OCI-LY7 (cell line): ENCODE measurements around the gene BICD1. TPM values are rescaled to one million over a fixed set of nuclear protein-coding genes. Genes with fewer than 3 reads are reported as not detected.

Experiments used
- BruUV-seq: library from RNA; stranded (reverse); fragments of 400-500 nt; replicated peaks from 2 replicates; lab custom pipeline; 2021; lab: Mats Ljungman, UMichigan
- CTCF ChIA-PET: fragments of 300-600 bp; sonication (Branson Sonifier 250); formaldehyde crosslinking; loops from one replicate; lab custom pipeline; 2022; ENCODE audit warnings: antibody characterized with exemption; ENCODE audit not compliant: unreplicated experiment; lab: Charles Lee
- POLR2A ChIA-PET: fragments of 300-600 bp; sonication (Branson Sonifier 250); formaldehyde crosslinking; loops from one replicate; lab custom pipeline; 2022; ENCODE audit warnings: antibody characterized with exemption; lab: Charles Lee
- DNase-seq: peaks from one replicate; pipeline ENCODE4 v3.0.0-alpha.2; 2015; ENCODE audit warnings: low spot score
- H2AFZ ChIP-seq: fragments of 200-600 bp; sonication (generic), shearing (Covaris generic); 2 replicates; pipeline ENCODE4 v1.6.1; 2014; ENCODE audit warnings: mild to moderate bottlenecking, antibody characterized with exemption, low read length, moderate library complexity
- H3K27ac ChIP-seq: fragments of 200-600 bp; sonication (generic); 2 replicates; pipeline ENCODE4 v1.5.1; 2014; ENCODE audit warnings: mixed run types, low read depth, mild to moderate bottlenecking, moderate library complexity, low read length, inconsistent platforms; ENCODE audit not compliant: poor library complexity, severe bottlenecking
- H3K36me3 ChIP-seq: fragments of 200-600 bp; sonication (generic); 2 replicates; pipeline ENCODE4 v1.6.1; 2014; ENCODE audit warnings: mild to moderate bottlenecking, antibody characterized with exemption, low read length, moderate library complexity, mixed read lengths; ENCODE audit not compliant: insufficient read depth
- H3K4me1 ChIP-seq: fragments of 200-600 bp; sonication (generic); 2 replicates; pipeline ENCODE4 v1.5.1; 2014; ENCODE audit warnings: mild to moderate bottlenecking, low read length; ENCODE audit not compliant: insufficient read depth, poor library complexity, severe bottlenecking
- H3K4me2 ChIP-seq: fragments of 200-600 bp; sonication (generic); 2 replicates; pipeline ENCODE4 v1.6.1; 2014; ENCODE audit warnings: mild to moderate bottlenecking, low read length
- H3K4me3 ChIP-seq: fragments of 200-600 bp; sonication (generic); 2 replicates; pipeline ENCODE4 v1.5.1; 2014; ENCODE audit warnings: mild to moderate bottlenecking, low read depth, low read length; ENCODE audit not compliant: poor library complexity, severe bottlenecking
- H3K79me2 ChIP-seq: fragments of 200-600 bp; sonication (generic); 2 replicates; pipeline ENCODE4 v1.6.1; 2016; ENCODE audit warnings: low read depth, mild to moderate bottlenecking, low read length, moderate library complexity, mixed read lengths; ENCODE audit not compliant: insufficient read depth
- H3K9me2 ChIP-seq: fragments of 200-600 bp; sonication (generic); 2 replicates; pipeline ENCODE4 v1.6.1; 2016; ENCODE audit warnings: mild to moderate bottlenecking, low read length, mixed read lengths; ENCODE audit not compliant: insufficient read depth
- H3K9me3 ChIP-seq: fragments of 200-600 bp; sonication (generic); 2 replicates; pipeline ENCODE4 v1.6.1; 2014; ENCODE audit warnings: mild to moderate bottlenecking, mixed run types, low read length, mixed read lengths
- H4K20me1 ChIP-seq: fragments of 200-600 bp; sonication (generic); 2 replicates; pipeline ENCODE4 v1.6.1; 2014; ENCODE audit warnings: mild to moderate bottlenecking, antibody characterized with exemption, low read length, moderate library complexity, mixed read lengths; ENCODE audit not compliant: insufficient read depth
- EZH2phosphoT487 ChIP-seq: fragments of 200-600 bp; sonication (generic); IDR thresholded peaks from 2 replicates; pipeline ENCODE4 v1.6.1; 2018; ENCODE audit warnings: low read depth, borderline replicate concordance, mild to moderate bottlenecking, mixed run types, antibody characterized with exemption, low read length, moderate library complexity, mixed read lengths
- intact Hi-C: fragments of 100-400 bp; cut with micrococcal nuclease; formaldehyde crosslinking; loops from one replicate; pipeline ENCODE4 v1.10.0; 2022; ENCODE audit not compliant: unreplicated experiment
- total RNA-seq, 2 experiments: library from RNA; depleted of rRNA in 1 of 2; stranded (reverse); fragments of >200 nt in 1 of 2; shearing (Covaris generic) in 1 of 2; gene quantifications; 2 replicates each; pipeline ENCODE4 v1.2.3, GENCODE V29; 2014 to 2022
- TF ChIP-seq, protein P1 (sequence below): fragments of 200-600 bp; sonication (generic); conservative IDR thresholded peaks from 2 replicates; pipeline ENCODE4 v1.5.1; 2014; ENCODE audit warnings: mild to moderate bottlenecking, antibody characterized with exemption, low read length, moderate library complexity, mixed read lengths

BICD1 gene
- total RNA-seq, 2 experiments from 2014 or later = 42.9 to 88.2 TPM

DNA sequence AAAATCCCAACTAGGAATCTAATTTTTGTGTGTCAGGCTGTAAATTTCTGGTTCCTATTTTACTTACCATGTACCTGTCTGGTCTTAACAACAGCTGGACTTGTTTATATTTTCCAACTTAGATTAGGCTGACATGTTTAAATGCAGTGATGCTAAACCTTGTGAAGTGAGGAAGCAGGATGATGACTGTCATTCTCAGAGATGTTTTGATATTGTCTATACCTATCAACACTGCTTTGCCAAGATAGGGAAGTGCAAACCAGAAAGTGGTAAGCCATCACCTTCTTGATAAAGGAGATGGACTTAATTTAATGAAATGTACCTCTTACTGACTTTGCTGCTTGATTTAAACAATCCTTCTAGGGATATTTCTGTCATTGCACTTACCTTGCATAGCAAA lies 2.1 kb downstream of the BICD1 start:
- H3K27ac ChIP-seq = peak overlapping the region; percentile 6
- CTCF ChIA-PET = no interaction called here
- no peak overlapping the region for H2AFZ ChIP-seq
- no peaks in the 10 kb centered on the region for H3K9me2 ChIP-seq
- no TSS peak for BruUV-seq
- H4K20me1 ChIP-seq = peaks cover 11% of the 10 kb centered on the region
- H3K79me2 ChIP-seq = peaks cover 68% of the 10 kb centered on the region
- DNase-seq = peak; percentile 53
- H3K4me3 ChIP-seq = peak overlapping the region; percentile 97
- TF ChIP-seq, protein P1, sequence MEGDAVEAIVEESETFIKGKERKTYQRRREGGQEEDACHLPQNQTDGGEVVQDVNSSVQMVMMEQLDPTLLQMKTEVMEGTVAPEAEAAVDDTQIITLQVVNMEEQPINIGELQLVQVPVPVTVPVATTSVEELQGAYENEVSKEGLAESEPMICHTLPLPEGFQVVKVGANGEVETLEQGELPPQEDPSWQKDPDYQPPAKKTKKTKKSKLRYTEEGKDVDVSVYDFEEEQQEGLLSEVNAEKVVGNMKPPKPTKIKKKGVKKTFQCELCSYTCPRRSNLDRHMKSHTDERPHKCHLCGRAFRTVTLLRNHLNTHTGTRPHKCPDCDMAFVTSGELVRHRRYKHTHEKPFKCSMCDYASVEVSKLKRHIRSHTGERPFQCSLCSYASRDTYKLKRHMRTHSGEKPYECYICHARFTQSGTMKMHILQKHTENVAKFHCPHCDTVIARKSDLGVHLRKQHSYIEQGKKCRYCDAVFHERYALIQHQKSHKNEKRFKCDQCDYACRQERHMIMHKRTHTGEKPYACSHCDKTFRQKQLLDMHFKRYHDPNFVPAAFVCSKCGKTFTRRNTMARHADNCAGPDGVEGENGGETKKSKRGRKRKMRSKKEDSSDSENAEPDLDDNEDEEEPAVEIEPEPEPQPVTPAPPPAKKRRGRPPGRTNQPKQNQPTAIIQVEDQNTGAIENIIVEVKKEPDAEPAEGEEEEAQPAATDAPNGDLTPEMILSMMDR = no peak
- TF ChIP-seq EZH2phosphoT487 = no peak
- peak overlapping the region; percentile 93 for H3K4me2 ChIP-seq
- intact Hi-C loops = loop anchor here (1.0 kb wide), 1 partner anchor 194 kb away; no protein-coding TSS in a partner anchor
- no peaks in the 10 kb centered on the region for H3K9me3 ChIP-seq
- POLR2A ChIA-PET = interaction anchor here (0.7 kb wide), 1 partner anchor 12 kb away, joined by 4 read pairs; no protein-coding TSS in a partner anchor
- peaks cover 34% of the 10 kb centered on the region for H3K4me1 ChIP-seq
- H3K36me3 ChIP-seq = peaks cover 37% of the 10 kb centered on the region

DNA sequence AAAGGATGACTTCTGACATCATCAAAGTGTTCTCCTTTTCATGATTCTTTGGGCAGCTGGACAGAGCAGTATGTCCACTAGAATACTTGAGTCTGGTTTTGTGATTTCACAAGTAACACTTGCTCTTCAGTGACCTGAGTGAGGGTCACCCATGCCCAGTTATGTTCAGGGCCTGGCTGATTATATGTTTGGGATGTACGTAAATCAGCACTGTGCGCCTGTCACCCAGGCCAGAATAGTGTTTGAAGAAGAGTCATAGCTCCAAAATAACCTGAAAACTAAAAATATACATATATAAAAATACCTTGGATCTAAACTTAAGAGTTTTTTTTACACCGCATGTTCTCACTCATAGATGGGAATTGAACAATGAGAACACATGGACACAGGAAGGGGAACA lies 3.8 kb downstream of the BICD1 start:
- intact Hi-C loops = no loop called here
- TF ChIP-seq, protein P1 = no peak
- TF ChIP-seq EZH2phosphoT487 = no peak
- H2AFZ ChIP-seq = no peak overlapping the region
- BruUV-seq = no TSS peak
- peaks cover 84% of the 10 kb centered on the region for H3K79me2 ChIP-seq
- H3K4me3 ChIP-seq = peak overlapping the region; percentile 97
- peaks cover 11% of the 10 kb centered on the region for H4K20me1 ChIP-seq
- H3K9me3 ChIP-seq = no peaks in the 10 kb centered on the region
- H3K27ac ChIP-seq = peak overlapping the region; percentile 4
- no peaks in the 10 kb centered on the region for H3K9me2 ChIP-seq
- ChIA-PET POLR2A (interaction anchor here (0.9 to 1.6 kb wide), 5 partner anchors 9 to 425 kb away, joined by 3 to 9 read pairs (median 5); no protein-coding TSS in a partner anchor), CTCF (no interaction called here)
- peaks cover 50% of the 10 kb centered on the region for H3K4me1 ChIP-seq
- DNase-seq = no peak
- peak overlapping the region; percentile 93 for H3K4me2 ChIP-seq
- peaks cover 37% of the 10 kb centered on the region for H3K36me3 ChIP-seq

DNA sequence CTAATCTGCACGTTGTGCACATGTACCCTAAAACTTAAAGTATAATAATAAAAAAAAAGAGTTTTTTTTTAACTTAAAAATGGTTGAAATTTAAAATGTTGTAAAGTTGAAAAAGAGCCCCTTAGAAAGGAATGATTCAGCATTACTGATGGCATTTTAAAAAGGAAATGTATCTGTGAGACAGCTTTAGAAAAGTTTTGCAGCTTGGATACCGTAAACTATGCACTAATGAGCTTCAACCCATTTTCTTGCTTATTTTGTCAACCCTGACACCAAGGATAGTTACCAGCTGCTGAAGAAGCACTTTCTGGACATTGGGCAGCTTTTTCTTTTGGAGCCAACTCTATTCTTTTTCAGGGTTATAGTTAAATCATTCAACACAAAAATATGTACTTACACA lies 4.3 kb downstream of the BICD1 start:
- POLR2A ChIA-PET = interaction anchor here (0.5 to 1.6 kb wide), 7 partner anchors 9 to 425 kb away, joined by 3 to 9 read pairs (median 4); no protein-coding TSS in a partner anchor
- H3K4me3 ChIP-seq = no peak overlapping the region
- peaks cover 37% of the 10 kb centered on the region for H3K36me3 ChIP-seq
- H2AFZ ChIP-seq = no peak overlapping the region
- no TSS peak for BruUV-seq
- peaks cover 50% of the 10 kb centered on the region for H3K4me1 ChIP-seq
- H3K4me2 ChIP-seq = peak overlapping the region; percentile 50
- intact Hi-C loops = no loop called here
- H3K27ac ChIP-seq = peak overlapping the region; percentile 18
- no peak for DNase-seq
- H3K9me3 ChIP-seq = no peaks in the 10 kb centered on the region
- H3K79me2 ChIP-seq = peaks cover 90% of the 10 kb centered on the region
- H4K20me1 ChIP-seq = peaks cover 11% of the 10 kb centered on the region
- CTCF ChIA-PET = no interaction called here
- no peak for TF ChIP-seq EZH2phosphoT487
- TF ChIP-seq, protein P1 = no peak
- no peaks in the 10 kb centered on the region for H3K9me2 ChIP-seq
